GM18867 (cell line): ENCODE results near the gene TAS2R40.
A peak's percentile ranks its signal among the peaks of the same experiment; 100 is the strongest.
"Not testable (repeated sequence)": the region's sequence is repeated elsewhere in the genome, so short reads cannot be mapped to it uniquely, and the experiment has no call there.

Experiments used
- ATAC-seq: cut with Tn5 transposase; IDR thresholded peaks from one replicate; pipeline ENCODE4 v1.9.1; 2021; ENCODE audit warnings: mild to moderate bottlenecking, moderate library complexity; ENCODE audit not compliant: unreplicated experiment

The TAS2R40 gene

DNA sequence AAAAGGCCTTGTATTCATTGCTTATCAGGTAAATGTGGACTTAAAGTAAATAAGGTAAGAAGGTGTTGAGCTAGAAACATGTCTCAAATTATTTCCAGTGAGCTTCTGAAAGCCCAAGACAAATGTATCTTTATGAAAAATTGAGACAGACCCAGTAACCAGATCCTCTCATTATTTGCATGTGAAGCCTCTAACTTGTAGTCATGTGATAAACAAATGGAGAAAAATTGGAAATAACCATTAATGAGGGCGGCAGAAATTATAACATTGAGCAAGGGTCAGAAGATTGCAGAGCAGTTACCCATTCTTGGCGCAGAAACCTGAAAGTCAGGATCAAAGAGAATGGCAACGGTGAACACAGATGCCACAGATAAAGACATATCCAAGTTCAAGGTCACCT is at the start of gene TAS2R40:
Gene TAS2R40, plus strand, starts transcription at position 301 of the 400 bp plus-strand sequence. Its CDS starts 42 bp downstream, at position 343.
- no peak for ATAC-seq

DNA sequence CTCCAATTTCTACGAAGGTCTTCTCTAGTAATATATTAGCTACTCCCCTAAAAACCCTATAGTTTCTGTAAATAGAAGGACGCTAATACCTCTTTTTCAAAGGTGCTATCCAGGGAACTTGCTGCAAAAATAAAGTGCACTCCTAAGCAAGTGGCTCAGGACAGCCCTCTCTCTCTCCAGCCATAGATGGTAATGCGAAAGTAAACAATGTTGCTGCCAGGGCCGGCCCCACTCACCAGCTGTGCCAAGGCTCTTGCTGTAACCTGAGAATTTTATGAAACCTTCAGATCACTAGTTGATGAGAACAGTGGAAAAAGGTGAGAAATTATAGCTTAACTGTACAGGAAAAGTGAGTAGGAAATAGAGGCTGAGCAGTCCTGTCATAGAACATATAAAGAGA is 49.5 kb upstream of the TAS2R40 start:
- no peak for ATAC-seq

DNA sequence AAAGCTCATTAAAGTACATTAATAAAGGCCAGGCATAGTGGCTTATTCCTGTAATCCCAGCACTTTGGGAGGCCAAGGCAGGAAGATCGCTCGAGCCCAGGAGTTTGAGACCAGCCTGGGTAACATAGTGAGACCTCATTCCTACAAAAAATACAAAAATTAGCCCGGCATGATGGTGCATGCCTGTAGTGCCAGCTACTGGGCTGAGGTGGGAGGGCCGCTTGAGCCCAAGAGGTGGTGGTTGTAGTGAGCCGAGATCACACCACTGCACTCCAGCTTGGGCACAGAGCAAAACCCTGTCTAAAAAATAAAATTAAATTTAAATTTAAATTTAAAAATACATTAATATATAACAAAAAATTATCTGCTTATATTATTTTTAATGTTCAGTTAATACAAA is 45.7 kb upstream of the TAS2R40 start:
- ATAC-seq, result no peak

DNA sequence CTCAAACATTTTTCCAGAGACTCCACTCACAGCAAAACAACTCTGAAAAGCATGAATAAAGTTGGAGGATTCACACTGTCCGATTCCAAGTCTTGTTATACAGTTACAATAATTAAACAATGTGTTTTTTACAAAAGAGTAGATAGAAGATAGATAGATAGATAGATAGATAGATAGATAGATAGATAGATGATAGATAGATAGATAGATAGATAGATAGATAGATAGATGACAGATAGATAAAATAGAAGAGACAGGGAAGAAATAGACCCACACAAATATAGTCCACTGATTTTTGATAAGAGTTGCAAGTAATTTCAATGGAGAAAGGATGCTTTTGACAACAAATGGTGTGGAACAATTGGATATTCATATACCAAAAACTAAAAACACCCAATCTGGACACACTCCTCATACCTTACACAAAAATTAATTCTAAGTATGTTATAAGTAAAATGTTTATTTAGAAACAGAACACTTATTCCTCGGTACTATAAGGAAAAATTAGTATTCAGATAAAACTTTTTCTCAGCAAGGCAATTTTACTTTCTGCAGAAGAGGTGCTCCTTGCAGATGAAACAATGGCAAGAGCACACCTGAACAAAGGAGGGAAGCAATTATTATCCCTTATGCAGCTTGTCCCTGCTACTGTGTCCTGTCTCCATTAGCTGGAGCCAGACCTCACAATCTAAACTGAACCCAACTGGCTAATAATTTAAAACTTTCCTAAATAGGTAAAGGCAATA is 44.3 kb upstream of the TAS2R40 start:
- ATAC-seq, result no peak

DNA sequence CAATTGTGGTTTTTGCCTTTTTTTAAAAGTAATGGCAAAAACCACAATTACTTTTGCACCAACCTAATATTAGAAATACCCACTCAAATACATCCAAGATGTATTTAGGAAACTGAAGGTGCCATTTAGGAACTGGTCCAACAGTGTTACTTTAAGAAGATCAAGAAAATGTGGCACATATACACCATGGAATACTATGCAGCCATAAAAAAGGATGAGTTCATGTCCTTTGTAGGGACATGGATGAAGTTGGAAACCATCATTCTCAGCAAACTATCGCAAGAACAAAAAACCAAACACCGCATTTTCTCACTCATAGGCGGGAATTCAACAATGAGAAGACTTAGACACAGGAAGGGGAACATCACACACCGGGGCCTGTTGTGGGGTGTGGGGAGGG is 41.1 kb upstream of the TAS2R40 start:
- not testable (repeated sequence) for ATAC-seq

DNA sequence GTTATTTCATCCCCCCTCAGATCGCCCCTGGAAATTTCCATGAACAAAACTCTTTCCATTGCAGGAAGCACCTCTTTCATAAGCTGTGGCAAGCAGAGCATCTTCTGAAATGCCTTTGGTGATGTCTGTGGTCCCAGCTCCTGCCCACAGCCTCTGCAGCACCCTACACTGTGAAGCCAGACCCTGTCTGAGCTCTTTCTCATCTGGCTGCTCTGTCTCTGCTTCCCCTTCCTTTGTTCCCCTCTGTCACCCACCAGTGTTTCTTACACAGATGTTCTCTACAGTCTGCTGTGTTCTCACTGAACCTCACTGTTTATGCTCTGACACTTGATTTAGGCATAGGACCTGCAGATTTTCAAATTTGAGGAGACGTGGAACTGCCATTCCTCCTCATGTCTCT is 40.5 kb upstream of the TAS2R40 start:
- ATAC-seq, result no peak

DNA sequence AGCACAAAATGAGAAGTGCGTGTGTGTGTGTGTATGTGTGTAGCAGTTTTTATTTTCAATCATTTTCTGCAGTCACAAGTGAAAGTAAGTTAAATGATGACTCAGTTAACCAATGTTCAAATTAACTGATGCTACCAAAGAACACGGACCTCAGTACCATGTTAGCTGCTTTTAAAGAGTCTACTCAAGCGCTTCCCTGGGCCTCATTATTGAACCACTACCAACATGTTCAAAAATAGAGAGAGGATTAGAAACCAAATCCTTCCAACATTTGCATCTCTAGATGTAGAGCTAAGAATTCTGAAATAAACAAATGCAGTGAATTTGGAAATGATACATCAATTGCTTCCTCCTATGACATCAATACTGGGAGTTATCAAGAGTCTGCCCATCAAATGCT is 38.8 kb upstream of the TAS2R40 start, which contains the start of gene TAS2R39:
Gene TAS2R39, plus strand, starts transcription at position 396 of the 400 bp plus-strand sequence. Its CDS starts 0 bp downstream, at position 396.
- no peak for ATAC-seq

DNA sequence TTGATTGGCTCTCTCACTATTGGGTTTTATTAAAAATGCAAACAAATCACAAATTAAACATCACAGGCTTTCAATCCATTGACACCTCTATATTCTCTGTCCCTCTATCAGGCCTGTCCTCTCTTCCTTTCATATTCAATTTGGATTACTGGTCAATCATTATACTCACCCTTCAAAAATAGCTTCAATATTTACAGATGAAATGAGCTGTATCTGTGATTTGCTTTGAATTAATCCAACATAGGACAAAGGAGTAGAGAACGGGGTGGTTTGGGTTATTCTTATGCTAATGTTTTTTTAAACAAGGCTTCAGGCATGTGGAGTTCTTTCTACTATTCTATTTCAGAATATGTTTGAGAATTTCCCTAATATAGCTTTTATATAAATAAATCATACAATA is 36.3 kb upstream of the TAS2R40 start:
- no peak for ATAC-seq

DNA sequence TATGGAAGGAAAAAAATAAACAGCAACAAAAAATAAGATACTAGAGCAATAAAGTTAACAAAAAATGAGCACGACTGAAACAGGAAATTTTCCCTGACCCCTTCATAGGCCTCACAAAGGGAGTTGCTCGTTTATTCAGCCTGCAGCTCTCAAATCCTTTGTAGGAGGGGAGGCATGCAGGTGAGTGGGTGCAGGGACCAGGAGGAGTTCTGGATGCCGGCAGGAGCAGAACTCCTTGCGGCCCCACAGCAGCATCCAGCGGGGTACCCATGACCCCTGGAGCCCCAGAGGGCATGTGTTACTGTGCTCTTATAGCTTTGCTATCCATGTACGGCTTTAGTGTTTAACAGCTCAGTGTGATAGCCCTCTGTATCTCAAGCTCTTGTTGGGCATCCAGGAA is 32.8 kb upstream of the TAS2R40 start:
- no peak for ATAC-seq

DNA sequence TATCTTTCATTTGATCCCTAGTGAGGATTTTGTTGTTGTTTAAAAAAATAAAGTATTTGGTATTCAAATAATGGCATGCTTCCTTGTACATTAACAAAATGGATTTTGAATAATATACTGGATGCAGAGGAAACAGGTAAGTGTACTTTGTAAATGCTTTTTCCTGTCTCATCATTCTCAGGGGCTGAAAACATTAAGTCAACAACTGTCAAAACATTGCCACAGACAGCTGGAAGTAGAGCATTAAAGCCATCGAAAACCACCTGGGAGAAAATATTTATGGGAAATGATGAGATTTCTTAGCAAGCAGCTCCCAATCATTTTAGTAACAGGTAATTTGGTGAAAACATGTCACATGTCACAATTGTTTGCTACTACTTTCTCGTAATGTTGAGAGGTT is 28.0 kb upstream of the TAS2R40 start:
- no peak for ATAC-seq

DNA sequence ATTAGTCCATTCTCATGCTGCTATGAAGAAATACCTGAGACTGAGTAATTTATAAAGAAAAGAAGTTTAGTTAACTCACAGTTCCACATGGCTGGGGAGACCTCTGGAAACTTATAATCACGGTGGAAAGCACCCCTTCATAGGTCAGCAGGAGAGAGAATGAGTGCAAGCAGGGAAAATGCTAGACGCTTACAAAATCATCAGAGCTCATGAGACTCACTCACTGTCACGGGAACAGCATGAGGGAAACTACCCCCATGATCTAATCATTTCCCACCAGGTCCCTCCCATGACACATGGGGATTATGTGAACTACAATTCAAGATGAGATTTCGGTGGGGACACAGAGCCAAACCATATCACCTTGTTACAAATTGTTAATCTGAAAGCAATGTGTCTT is 22.8 kb upstream of the TAS2R40 start:
- no peak for ATAC-seq

DNA sequence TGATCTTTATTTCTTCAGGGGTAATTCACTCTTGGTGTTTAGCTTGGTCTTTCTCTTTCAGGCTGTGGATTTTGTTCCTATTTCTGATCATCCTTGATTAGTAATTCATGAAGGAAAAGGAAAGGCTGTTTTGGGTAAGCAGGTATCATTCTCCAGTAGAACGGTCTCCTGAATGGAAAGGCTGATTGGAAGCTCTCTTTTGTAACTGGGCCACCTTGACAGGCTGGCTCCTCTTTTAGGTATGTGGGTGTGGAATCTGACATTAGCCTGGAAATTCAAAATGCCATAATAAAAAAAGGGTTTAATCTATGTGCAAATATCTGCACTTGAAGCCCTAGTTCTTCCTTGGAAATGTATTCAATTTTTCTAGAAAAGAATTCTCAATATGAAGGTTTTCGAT is 19.7 kb upstream of the TAS2R40 start:
- no peak for ATAC-seq

DNA sequence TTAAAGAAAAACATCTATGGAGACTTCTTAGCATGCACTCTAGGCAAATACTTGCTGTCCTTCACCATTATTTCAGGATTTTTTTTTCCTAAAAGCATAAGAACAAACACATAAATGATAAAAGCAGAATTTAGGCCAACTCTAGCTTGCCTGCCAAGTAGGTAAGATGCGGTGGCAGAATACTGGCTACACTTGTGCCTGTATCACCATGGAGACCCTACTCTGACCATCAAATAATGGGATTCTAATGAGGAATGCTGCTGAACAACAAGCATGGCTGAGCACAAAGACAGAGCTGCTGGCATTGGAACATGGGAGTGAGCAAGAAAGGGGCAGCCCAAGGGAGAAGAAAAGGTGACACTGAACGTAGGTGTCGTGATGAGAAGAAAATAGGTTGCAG is 18.5 kb upstream of the TAS2R40 start:
- no peak for ATAC-seq

DNA sequence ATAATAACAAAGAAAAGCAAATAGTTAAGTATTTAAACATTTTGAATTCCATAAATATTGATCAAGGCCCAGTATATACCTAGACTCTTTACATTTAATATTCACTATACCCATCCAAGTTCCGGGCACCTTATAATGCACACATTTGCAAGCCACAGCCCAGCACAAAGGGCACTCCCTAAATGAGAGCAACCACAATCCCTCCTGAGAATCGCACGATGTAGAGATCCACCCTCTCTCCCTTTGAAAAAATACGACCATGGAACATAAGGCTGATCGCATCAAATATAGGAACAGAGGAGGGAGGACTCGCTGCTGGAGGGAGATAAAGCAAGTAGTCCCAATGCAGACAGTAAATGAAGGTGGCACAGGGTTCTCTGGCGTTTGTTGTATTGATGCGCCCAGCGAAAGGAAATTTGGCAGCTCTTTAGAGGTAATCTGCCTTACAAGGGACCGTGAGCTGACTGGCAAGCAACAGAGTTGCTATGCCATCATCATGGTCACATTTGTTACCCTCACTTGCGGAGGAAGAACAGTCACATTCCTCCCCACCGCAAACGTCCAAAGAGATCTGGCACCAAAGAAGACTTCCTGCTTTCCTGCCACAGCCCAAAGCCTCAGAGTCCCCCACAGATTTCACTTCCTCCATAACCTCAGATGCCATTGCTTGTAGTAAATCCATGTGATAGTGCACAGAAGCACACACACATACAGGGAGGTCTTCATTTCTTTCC is 16.1 kb upstream of the TAS2R40 start:
- ATAC-seq, result peak; percentile 71

DNA sequence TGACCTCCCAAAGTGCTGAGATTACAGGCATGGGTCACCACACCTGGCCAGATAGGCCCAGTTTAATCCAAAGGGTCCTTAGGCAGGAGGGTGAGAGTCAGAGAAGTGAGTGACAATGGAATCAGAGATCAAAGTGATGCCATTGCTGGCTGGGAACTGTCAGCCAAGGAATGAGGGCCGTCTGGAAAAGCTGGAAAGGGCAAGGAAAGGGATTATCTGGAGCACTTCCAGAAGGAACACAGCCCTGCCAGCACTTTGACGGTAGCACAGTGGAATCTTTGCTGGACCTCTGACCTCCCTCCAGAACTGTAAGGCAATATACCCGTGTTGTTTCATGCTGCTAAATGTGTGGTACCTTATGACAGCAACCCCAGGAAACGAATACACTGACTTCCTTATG is 11.3 kb upstream of the TAS2R40 start:
- ATAC-seq, result no peak

DNA sequence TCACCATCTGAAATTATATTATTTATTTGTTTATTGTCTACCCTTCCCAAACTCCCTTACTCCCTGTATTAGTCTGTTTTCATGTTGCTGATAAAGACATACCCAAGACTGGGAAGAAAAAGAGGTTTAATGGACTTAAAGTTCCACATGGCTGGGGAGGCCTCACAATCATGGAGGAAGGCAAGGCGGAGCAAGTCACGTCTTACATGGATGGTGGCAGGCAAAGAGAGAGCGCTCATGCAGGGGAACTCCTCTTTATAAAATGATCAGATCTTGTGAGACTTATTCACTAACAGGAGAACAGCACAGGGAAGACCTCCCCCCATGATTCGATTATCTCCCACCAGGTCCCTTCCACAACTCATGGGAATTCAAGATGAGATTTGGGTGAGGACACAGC is 8.4 kb upstream of the TAS2R40 start:
- not testable (repeated sequence) for ATAC-seq

DNA sequence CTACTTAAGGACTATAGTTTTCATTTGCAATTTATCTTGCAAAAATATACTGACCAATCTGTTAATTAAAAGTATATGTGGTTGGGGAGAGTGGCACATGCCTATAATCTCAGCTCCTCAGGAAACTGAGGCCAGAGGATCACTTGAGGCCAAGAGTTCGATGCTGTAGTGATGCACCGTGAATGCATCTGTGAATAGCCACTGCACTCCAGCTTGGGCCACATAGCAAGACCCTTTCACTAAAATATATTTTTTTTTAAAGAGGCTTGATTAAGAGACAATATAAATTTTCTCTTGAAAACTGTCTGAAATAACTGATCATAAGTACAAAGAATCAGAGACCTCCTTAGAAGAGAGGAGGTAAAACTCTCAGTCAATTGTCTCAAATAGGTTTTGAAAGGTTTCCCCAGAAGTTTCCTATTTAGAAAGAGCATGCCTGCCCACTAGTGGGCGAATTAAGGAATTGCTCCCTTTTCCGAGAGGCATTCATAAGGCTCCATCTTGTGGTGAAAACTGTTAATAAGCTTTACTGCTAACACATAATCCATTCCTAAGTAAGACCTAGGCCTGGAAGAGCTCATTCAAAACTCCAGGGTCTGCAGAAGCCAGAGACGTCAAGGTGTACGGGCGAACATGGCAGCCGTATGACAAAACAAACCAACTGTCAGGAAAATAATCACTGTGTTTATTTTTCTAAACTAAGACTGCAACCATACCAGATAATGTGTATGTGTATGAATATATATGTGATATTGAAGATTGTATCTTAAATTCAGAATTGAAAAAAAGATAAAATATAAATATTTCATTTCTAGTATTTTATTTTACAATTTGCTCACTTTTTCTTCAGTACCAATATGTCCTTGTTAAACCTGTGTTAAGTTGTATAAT is 6.8 kb upstream of the TAS2R40 start:
- ATAC-seq, result peak; percentile 95

DNA sequence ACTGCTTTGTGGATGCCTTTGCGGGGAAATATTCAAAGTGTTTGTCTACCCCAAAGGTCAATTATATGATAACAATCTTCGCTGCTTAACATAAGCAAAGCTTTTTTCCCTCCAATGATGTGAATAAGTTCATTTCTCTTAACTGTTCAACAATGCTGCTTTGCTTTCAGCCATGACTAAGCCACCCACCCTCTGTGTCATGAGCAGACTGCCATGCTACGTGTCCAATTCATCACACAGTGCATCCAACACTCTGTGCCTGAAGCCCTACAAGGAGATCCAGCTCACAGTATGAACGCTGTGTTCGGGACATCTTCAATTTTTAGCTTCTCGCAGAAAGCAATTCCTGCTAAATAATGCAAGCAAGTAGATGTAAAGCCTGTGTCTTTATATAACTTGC is 5.7 kb upstream of the TAS2R40 start:
- no peak for ATAC-seq

DNA sequence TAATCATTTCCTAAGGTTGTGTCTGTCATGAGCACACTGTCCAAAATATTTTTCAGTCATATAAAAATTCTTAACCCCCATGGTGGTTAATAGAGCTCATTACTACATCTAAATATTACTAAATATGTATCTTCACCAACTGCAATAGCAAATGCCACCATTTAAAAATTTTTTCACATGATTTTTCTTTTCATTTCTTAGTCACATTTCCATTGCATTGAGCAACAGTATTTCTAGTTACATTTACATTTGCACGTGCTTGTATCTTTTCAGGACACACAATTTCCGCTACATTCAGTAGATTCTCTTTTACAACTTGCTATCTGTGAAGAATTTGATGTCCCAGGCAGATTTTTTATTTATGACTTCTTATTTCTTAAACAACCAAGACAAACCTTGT is 5.2 kb upstream of the TAS2R40 start:
- no peak for ATAC-seq

DNA sequence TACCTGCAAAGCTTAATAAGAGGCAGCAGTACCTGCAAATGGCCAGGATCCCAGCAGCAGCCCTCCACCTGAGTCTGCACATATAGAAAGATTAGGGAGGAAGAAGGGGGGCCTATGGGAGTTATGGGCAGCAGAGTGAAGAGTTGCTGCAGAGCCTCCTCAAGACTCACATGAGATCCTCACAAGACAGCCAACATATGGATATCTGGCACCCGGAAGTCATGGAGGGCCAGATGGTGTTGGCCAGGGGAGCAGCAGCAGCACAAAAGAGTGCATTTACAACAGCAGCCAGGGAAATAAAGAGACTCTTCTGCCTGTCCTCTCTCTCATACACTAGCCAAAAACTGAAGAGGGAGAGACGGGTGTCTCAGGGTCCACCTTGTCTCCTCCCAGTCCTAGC is 4.0 kb upstream of the TAS2R40 start:
- ATAC-seq, result no peak

DNA sequence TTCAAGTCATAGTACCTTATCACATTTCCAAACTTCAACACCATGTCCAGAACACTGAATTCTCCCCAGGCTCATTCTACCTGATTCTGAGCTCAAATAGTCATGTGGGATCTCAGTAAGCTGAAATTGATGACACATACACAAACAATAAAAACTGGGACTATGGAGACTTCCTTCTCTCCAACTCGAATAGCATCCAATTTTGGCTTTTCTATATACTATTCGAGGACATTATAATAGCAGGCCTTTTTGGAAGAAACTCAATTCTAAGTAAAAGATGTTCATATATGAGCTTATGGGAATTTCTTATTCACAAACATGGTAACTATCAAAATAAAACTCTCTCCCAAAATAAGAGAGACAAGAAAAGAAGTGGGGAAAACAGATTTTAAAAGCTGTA is 551 bp upstream of the TAS2R40 start:
- ATAC-seq, result no peak
